Ascending aorta (tissue), 2 donors: Measurements from ENCODE around the gene AMPD3. TPM values are rescaled to one million over a fixed set of nuclear protein-coding genes. Genes with fewer than 3 reads are reported as not detected.

Experiments
- DNase-seq, 2 donors: peaks; one replicate each; pipeline ENCODE4 v3.0.0-alpha.2; 2019; ENCODE audit warnings: low spot score in 2 of 2
- H3K27ac ChIP-seq, 2 donors: fragments of 200-600 bp; sonication (generic); one replicate each; pipeline ENCODE4 v1.5.1; 2016 to 2017; ENCODE audit warnings: mild to moderate bottlenecking in 1 of 2
- H3K27me3 ChIP-seq: fragments of 200-600 bp; sonication (generic); one replicate; pipeline ENCODE4 v1.5.1; 2017
- H3K36me3 ChIP-seq, 2 donors: fragments of 200-600 bp; sonication (generic); one replicate each; pipeline ENCODE4 v1.5.1; 2016
- H3K4me1 ChIP-seq, 2 donors: fragments of 200-600 bp; sonication (generic); one replicate each; pipeline ENCODE4 v1.5.1; 2016 to 2017; ENCODE audit warnings: mild to moderate bottlenecking in 1 of 2
- H3K4me3 ChIP-seq, 2 donors: fragments of 200-600 bp; sonication (generic); one replicate each; pipeline ENCODE4 v1.5.1; 2016 to 2017; ENCODE audit warnings: mild to moderate bottlenecking in 1 of 2
- H3K9me3 ChIP-seq, 2 donors: fragments of 200-600 bp; sonication (generic); one replicate each; pipeline ENCODE4 v1.5.1; 2016
- CTCF ChIP-seq, 3 experiments: fragments of 200-600 bp in 2 of 3; fragments of 450-650 bp in 1 of 3; sonication (generic) in 2 of 3; IDR thresholded peaks; one replicate each; pipeline ENCODE4 v1.5.1; 2016 to 2019; ENCODE audit warnings: antibody characterized with exemption in 3 of 3, mild to moderate bottlenecking in 1 of 3, moderate library complexity in 1 of 3
- intact Hi-C: fragments of 100-400 bp; cut with DNase I; formaldehyde crosslinking; loops from one replicate; pipeline ENCODE4 v1.15.1; 2023
- total RNA-seq: library from RNA; depleted of rRNA; stranded (reverse); fragments of >200 nt; gene quantifications from one replicate; pipeline ENCODE4 v1.1.0, GENCODE V29; 2016

The AMPD3 gene
- total RNA-seq, 1 donor from 2014 or later, result 2.3 TPM

- peak overlapping the region; percentile 62 to 68 for H3K27ac ChIP-seq
- peaks cover 26 to 54% of the 10 kb centered on the region in 2 donors for H3K36me3 ChIP-seq
- H3K4me1 ChIP-seq, result peaks cover 9 to 34% of the 10 kb centered on the region in 2 donors
- TF ChIP-seq CTCF (IDR thresholded peaks at IDR 0.05), result no peak
- no peaks in the 10 kb centered on the region for H3K9me3 ChIP-seq
- H3K27me3 ChIP-seq, result no peaks in the 10 kb centered on the region
- intact Hi-C loops, result no loop called here
- no peak for DNase-seq
- no peak overlapping the region for H3K4me3 ChIP-seq
Observed at GRCh38 chr11:10522276-10522675, 67.2 kb downstream of the AMPD3 start.

GRCh38 chr11:10522921-10523320 is 67.9 kb downstream of the AMPD3 start:
- Histone ChIP-seq H3K4me1 (peaks cover 10 to 38% of the 10 kb centered on the region in 2 donors), H3K9me3 (no peaks in the 10 kb centered on the region), H3K27me3 (no peaks in the 10 kb centered on the region), H3K27ac (peak overlapping the region; percentile 62 to 68), H3K36me3 (peaks cover 26 to 54% of the 10 kb centered on the region in 2 donors), H3K4me3 (no peak overlapping the region)
- no peak for DNase-seq
- intact Hi-C loops, result no loop called here
- no peak for TF ChIP-seq CTCF (IDR thresholded peaks at IDR 0.05)

- H3K27me3 ChIP-seq, result no peaks in the 10 kb centered on the region
Observed at GRCh38 chr11:10524471-10524870, 69.4 kb downstream of the AMPD3 start.

GRCh38 chr11:10526974-10527918 is 72.2 kb downstream of the AMPD3 start:
- peaks cover 11 to 53% of the 10 kb centered on the region in 2 donors for H3K36me3 ChIP-seq
- DNase-seq, result no peak
- H3K9me3 ChIP-seq, result no peaks in the 10 kb centered on the region
- H3K27ac ChIP-seq, result peak overlapping the region; percentile 62 to 80
- peaks cover 10 to 33% of the 10 kb centered on the region in 2 donors for H3K4me1 ChIP-seq
- intact Hi-C loops, result loop anchor here (5.0 kb wide), 1 partner anchor 220 kb away; the partner anchor contains the start of gene ADM
- H3K4me3 ChIP-seq, result no peak overlapping the region
- H3K27me3 ChIP-seq, result no peaks in the 10 kb centered on the region
- TF ChIP-seq CTCF (IDR thresholded peaks at IDR 0.05), result no peak

More at GRCh38 chr11:10524471-10524870, 69.4 kb downstream of the AMPD3 start:
- no peak for TF ChIP-seq CTCF (IDR thresholded peaks at IDR 0.05)
- DNase-seq, result no peak
- peaks cover 10 to 38% of the 10 kb centered on the region in 2 donors for H3K4me1 ChIP-seq
- peaks cover 13 to 54% of the 10 kb centered on the region in 2 donors for H3K36me3 ChIP-seq
- H3K27ac ChIP-seq, result no peak overlapping the region
- intact Hi-C loops, result no loop called here
- no peaks in the 10 kb centered on the region for H3K9me3 ChIP-seq
- H3K4me3 ChIP-seq, result no peak overlapping the region

GRCh38 chr11:10528121-10528520 is 73.1 kb downstream of the AMPD3 start:
- Histone ChIP-seq H3K27me3 (no peaks in the 10 kb centered on the region), H3K4me1 (peaks cover 6 to 24% of the 10 kb centered on the region in 2 donors), H3K4me3 (no peak overlapping the region), H3K9me3 (no peaks in the 10 kb centered on the region), H3K36me3 (peaks cover 18 to 61% of the 10 kb centered on the region in 2 donors), H3K27ac (peak overlapping the region; percentile 62 to 80)
- TF ChIP-seq CTCF (IDR thresholded peaks at IDR 0.05), result no peak
- no peak for DNase-seq
- intact Hi-C loops, result loop anchor here (5.0 kb wide), 1 partner anchor 221 kb away; the partner anchor contains the start of gene ADM
